GM18499 (cell line): ENCODE data around the gene CARD14.
A peak's percentile ranks its signal among the peaks of the same experiment; 100 is the strongest.
"Not testable (repeated sequence)": the region's sequence is repeated elsewhere in the genome, so short reads cannot be mapped to it uniquely, and the experiment has no call there.

Experiments used
- ATAC-seq: cut with Tn5 transposase; IDR thresholded peaks from one replicate; pipeline ENCODE4 v1.9.1; 2021; ENCODE audit warnings: moderate number of reproducible peaks; ENCODE audit not compliant: insufficient read depth, unreplicated experiment

Gene CARD14

GRCh38 chr17:80147035-80147822 lies 22.6 kb upstream of the CARD14 start, which contains the start of gene EIF4A3:
TSS of gene EIF4A3 (minus strand) at chr17:80147128. CDS start at chr17:80146961, 167 bp downstream.
- ATAC-seq = peak; percentile 78

- ATAC-seq = no peak
Observed at GRCh38 chr17:80151333-80151732, 18.5 kb upstream of the CARD14 start.

- no peak for ATAC-seq
Observed at GRCh38 chr17:80152081-80152702, 17.6 kb upstream of the CARD14 start.

- no peak for ATAC-seq
Observed at GRCh38 chr17:80153004-80153403, 16.8 kb upstream of the CARD14 start.

GRCh38 chr17:80154166-80154565 lies 15.7 kb upstream of the CARD14 start:
- no peak for ATAC-seq

GRCh38 chr17:80155600-80155999 lies 14.2 kb upstream of the CARD14 start:
- not testable (repeated sequence) for ATAC-seq

- no peak for ATAC-seq
Observed at GRCh38 chr17:80158846-80159245, 11.0 kb upstream of the CARD14 start.

- ATAC-seq = no peak
Observed at GRCh38 chr17:80160536-80160935, 9.3 kb upstream of the CARD14 start.

- ATAC-seq = no peak
Observed at GRCh38 chr17:80163336-80163735, 6.5 kb upstream of the CARD14 start.

- ATAC-seq = no peak
Observed at GRCh38 chr17:80164185-80164584, 5.6 kb upstream of the CARD14 start.

GRCh38 chr17:80166446-80166845 lies 3.4 kb upstream of the CARD14 start:
- ATAC-seq = no peak

GRCh38 chr17:80168371-80168770 lies 1.5 kb upstream of the CARD14 start:
- ATAC-seq = no peak

GRCh38 chr17:80169107-80169506 lies 723 bp upstream of the CARD14 start:
- ATAC-seq = no peak

- ATAC-seq = no peak
Observed at GRCh38 chr17:80171681-80172080, 1.9 kb downstream of the CARD14 start.

GRCh38 chr17:80173126-80173525 lies 3.3 kb downstream of the CARD14 start:
- ATAC-seq = no peak

GRCh38 chr17:80173916-80174315 lies 4.1 kb downstream of the CARD14 start:
- ATAC-seq = no peak

GRCh38 chr17:80176757-80177156 lies 6.9 kb downstream of the CARD14 start:
- no peak for ATAC-seq

GRCh38 chr17:80177986-80178595 lies 8.3 kb downstream of the CARD14 start:
- no peak for ATAC-seq

- ATAC-seq = no peak
Observed at GRCh38 chr17:80180192-80180591, 10.4 kb downstream of the CARD14 start.

- no peak for ATAC-seq
Observed at GRCh38 chr17:80181431-80181830, 11.6 kb downstream of the CARD14 start.

GRCh38 chr17:80182118-80182844 lies 12.5 kb downstream of the CARD14 start:
- no peak for ATAC-seq
